HG02798 (cell line): ENCODE results near the gene TAS2R19.
"Not testable (repeated sequence)": the region's sequence is repeated elsewhere in the genome, so short reads cannot be mapped to it uniquely, and the experiment has no call there.

Experiments used
- ATAC-seq: cut with Tn5 transposase; IDR thresholded peaks from one replicate; pipeline ENCODE4 v1.9.1; 2021; ENCODE audit warnings: mild to moderate bottlenecking; ENCODE audit not compliant: unreplicated experiment, poor library complexity

Gene TAS2R19, protein sequence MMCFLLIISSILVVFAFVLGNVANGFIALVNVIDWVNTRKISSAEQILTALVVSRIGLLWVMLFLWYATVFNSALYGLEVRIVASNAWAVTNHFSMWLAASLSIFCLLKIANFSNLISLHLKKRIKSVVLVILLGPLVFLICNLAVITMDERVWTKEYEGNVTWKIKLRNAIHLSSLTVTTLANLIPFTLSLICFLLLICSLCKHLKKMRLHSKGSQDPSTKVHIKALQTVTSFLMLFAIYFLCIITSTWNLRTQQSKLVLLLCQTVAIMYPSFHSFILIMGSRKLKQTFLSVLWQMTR

DNA sequence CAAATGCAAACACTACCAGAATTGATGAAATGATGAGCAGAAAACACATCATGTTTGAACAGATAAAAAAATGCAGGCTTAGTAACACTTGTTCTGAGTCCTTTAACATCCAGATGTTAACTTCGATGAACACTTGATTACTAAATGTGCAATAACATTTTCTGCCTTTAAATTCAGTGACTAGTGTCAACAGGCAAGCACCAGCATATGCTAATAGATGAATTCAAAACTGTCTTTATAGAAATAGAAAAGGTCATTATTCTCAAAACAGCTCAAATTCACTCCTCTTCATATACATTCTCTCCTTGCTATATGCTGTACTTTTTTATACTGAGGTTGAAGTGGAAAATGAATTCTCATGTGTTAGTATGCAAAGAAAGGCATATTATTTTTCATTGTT, at the start of gene TAS2R19:
Gene TAS2R19 (minus strand): TSS at position 101 of the 400 bp plus-strand sequence. CDS start 49 bp downstream, at position 52.
- no peak for ATAC-seq

DNA sequence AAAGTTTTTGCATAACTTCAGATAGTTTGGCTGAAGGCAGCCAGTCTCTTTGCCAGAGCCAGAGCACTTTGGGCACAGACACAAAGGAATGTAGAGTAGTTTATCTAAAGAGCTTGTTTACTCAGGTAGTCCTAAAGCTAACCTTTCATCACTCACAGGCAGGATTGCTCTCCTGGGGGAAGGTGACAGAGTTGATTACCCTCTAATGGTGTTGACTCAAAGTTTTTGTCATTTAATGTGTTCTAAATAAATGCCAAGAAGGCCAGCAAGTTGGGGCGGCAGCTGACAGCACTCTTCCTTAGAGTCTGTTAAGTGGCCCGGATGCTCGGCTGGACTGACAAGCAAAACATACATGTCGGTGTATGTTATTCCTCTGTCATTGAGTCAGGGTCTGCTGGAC, 49.0 kb upstream of the TAS2R19 start:
- no peak for ATAC-seq

DNA sequence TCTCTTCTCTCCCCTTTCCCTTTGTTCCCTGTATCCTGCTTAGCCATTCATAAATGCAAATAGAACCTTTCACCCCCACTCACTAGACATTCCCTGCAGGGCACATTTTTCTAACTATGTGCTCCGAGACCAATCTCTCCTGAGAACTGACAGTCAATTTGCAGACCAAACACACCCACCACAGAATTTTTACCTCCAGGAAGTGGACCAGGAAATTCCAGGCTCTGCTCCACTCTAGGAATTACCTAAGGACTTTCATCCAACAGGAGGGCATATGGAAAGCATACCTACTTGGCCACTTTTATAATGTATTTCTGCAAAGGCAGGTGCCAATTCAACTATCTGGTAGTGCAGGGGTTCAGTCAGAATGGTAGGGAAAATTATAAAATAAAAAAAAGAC, 48.6 kb upstream of the TAS2R19 start:
- ATAC-seq, result no peak

DNA sequence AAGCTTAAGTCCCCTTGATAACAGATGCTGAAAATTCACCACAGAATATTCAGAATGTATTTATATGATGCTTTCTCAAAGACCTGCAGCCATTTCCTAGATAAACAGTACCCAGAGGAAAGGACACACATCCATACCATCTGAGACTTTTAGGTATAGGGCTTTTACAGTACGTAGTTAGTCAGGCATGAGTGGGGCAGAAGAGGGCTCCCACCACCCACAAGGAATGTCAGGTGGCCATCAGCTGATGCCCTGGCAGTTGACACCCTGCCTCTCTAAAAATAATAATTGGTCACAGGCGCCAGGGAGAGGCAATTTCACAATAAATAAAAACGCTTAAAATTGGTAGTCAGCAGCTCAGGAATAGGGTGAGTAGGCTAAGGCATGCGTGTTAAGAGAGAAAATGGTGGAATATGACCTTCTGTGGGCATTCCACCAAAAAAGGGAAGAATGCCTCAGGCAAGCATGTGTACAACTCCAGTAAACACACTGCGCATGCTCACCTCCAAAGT, 47.5 kb upstream of the TAS2R19 start:
- no peak for ATAC-seq

DNA sequence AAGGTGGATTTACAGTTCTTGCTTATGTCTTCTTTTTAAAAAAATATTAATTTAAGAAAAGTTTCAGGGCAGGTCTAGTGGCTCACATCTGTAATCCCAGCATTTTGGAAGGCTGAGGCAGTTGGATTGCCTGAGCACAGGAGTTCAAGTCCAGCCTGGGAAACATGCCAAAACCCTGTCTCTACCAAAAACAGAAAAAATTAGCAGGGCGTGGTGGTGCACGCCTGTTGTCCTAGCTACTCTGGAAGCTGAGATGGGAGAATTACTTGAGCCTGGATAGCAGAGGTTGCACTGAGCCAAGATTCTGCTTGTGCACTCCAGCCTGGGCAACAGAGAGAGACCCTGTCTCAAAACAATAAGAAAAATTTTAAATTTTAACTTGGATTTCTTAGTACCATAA, 45.1 kb upstream of the TAS2R19 start:
- ATAC-seq, result no peak

DNA sequence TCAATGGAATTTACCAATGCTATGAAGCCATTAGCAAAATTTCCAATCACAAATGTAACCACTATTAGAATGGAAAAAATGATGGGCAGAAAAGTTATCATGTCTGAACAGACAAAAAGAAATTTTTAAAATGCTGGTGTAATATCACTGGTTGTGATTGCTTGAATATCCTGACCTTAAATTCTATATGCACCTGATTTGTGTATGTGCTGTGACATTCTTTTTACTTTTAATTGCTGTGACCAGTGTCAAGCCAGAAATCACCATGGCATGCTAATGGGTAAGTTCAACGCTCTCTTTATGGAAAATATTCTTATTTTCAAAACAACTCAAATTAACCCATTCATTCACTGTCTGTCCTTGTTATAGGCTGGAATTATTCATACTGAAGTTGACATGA, 39.8 kb upstream of the TAS2R19 start, which contains the start of gene TAS2R46:
Gene TAS2R46 (minus strand): TSS at position 101 of the 400 bp plus-strand sequence. CDS start 0 bp downstream, at position 101.
- not testable (repeated sequence) for ATAC-seq

DNA sequence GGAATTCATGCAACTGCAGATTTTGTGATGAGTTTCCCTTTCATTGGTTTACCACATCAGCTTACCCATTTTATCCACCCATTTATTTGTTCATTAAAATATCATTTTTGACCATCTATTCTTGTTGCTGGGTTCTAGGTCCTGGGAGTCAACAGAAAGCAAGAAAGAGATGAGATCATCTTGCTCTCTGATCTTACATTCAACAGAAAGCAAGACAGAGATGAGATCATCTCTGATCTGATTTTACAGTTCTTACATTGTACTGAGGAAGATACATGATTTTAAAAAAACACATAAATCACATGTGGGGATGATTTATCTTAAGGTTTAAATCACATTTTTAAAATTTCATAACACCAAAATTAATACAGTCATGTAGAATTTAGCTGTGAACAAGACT, 37.4 kb upstream of the TAS2R19 start:
- ATAC-seq, result no peak

DNA sequence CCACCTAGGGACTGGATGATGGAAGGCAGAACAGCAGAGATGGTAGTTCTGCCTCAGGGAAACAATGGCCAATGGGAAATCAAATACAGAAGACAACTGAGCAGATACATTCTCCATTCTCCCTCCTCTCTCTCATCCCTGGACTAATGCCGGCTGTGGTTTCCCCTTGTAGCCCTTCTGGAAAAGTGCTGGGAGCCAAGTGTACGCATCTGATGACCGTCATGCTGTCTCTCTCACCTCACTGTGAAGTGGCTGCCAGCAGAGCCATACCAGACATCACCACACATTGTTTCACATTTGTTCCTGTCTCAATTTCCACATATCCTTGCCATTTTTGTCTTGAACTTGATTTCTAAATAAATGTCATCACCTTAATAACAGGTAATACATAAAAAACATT, 36.6 kb upstream of the TAS2R19 start:
- no peak for ATAC-seq

DNA sequence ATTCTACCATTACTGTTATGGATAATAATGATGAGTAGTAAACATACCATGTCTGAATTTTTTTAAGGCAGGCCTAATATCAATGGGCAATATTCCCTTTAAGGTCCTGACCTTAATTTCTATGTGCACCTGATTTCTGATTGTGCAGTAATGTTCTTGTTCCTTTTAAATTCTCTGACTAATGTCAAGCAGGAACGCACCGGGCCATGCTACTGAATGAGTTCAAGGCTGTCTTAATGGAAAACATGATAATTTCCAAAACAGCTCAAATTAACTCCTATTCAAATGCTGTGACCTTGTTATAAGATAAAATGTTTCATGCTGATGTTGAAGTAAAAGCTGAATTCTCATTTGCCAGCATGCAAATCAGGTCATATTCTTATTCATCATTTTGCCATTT, 32.9 kb upstream of the TAS2R19 start:
- ATAC-seq, result no peak

DNA sequence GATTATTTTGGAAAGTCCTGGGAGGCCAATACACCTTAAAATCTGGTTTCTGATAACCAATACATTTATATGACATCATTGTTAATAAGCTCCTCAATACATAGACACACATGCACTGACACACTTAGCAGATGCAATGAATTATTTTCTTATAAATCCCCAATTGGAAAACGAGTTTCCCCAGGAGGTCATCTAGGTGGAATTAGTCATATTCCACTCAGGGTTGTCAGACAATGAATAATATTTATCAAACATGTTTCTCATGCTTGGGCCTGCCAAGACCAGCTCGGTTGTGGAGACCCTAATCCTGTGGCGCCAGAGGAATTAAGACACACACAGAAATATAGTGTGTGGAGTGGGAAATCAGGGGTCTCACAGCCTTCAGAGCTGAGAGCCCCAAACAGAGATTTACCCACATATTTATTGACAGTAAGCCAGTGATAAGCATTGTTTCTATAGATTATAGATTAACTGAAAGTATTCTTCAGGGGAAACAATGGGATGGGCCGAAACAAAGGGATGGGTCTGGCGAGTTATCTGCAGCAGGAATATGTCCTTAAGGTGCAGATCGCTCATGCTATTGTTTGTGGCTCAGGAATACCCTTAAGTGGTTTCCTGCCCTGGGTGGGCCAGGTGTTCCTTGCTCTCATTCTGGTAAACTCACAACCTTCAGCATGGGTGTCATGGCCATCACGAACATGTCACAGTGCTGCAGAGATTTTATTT, 27.5 kb upstream of the TAS2R19 start:
- not testable (repeated sequence) for ATAC-seq

DNA sequence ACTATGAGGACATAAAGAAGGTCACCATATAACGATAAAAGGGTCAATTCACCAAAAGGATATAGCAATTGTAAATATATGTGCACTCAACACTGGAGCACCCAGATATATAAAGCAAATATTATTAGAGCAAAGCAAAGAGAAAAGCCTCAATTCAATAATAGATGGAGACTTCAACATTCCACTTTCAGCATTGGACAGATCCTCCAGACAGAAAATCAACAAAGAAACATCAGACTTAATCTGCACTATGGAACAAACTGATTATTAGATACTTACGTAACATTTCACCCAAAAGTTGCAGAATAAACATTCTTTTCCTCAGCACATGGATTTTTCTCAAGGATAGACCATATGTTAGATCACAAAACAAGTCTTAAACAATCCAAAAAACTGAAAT, 18.9 kb upstream of the TAS2R19 start:
- not testable (repeated sequence) for ATAC-seq

DNA sequence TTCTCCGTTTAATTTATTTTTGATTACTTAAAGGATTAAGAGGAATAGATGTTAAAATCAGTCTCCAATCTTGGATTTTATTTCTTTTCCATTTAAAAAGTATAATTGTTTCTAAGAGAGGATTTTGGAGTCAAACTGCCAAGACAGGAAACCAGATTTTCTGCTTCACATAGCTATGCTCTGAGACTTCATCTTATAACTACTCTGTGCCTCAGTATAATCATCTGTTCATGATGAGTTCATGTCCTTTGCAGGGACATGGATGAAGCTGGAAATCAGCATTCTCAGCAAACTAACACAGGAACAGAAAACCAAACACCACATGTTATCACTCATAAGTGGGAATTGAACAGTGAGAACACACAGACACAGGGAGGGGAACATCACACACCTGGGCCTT, 17.7 kb upstream of the TAS2R19 start:
- ATAC-seq, result no peak

DNA sequence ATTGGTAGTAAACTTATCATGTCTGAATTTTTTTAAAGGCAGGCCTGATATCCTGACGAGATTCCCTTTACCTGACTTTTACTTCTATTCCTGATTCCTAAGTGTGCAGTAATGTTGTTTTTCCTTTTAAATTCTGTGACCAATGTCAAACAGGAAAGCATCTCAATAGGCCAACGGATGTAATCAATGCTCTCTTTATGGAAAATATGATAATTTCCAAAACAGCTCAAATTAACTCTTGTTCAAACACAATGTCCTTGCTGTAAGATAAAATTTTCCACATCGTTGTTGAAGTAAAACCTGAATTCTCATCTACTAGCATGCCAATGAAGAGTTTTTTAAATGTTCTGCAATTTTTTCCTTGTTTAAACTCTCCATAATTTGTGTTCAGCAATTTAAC, 16.8 kb upstream of the TAS2R19 start:
- no peak for ATAC-seq

DNA sequence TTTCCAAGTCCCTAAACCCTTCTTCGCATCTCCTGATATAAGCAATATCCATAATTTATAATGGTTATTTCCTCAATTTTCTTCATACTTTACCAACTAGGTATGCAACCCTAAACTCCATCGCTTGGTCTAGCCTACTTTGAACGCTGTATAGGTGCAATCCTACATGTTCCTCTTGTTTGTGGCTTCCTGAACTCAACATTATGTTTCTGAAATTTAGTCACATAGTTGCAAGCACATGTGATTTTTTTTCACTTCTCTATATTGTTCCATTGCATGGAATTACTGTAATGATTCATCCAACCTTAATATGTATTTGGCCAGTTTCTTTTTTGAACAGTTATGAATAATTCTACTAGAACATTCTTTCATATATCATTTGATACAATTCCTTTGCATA, 11.5 kb upstream of the TAS2R19 start:
- not testable (repeated sequence) for ATAC-seq

DNA sequence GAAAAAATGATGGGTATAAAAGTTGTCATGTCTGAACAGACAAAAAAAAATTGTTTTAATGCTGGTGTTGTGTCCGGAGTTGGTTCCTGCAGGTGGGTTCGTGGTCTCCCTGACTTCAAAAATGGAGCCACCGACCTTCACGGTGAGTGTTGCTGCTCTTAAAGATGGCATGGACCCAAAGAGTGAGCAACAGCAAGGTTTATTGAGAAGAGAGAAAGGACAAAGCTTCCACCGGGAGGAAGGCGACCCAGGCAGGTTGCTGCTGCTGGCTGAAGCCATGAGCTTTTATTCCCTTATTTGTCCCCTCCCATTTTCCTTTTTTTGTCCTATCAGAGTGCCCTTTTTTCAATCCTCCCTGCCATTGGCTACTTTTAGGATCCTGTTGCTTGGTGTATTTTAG, 8.9 kb upstream of the TAS2R19 start, which contains the start of gene TAS2R31:
Gene TAS2R31 (minus strand): TSS at position 101 of the 400 bp plus-strand sequence. CDS start 72 bp downstream, at position 29.
- no peak for ATAC-seq

DNA sequence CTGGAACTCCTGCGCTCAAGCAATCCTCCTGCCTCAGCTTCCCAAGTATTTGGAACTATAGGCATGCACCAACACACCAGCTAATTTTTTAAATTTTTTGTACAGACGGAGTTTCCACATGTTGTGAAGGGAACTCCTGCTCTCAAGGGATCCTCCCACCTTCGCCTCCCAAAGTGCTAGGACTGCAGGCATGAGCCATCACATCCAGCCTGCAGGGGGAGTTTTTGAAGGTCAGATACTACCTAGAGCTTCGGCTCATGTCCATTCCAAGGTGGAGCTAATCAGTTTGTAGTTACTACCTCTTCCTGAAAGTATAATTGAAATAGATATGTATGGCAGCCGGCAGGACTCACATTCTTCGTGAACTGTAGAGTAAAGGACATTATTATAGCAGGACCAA, 3.7 kb upstream of the TAS2R19 start:
- ATAC-seq, result no peak

DNA sequence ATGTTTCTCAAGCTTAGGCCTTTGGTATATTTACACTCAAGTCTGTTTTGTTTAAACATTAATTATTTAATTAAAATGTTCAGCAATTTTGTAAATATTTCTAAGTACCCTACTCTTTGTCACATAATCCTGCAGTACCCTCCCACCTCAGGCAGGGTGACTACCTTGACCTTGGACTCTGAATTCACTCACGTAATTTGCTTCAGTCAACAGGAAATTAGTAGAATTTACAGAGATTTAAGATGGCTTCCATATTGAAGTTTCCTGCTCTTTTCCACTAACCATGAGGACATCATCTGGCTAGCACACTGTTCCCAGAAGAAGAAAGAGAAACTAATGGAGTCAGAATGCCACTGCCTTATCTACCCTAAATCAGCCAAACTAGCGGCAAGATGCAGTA, 967 bp upstream of the TAS2R19 start:
- no peak for ATAC-seq

DNA sequence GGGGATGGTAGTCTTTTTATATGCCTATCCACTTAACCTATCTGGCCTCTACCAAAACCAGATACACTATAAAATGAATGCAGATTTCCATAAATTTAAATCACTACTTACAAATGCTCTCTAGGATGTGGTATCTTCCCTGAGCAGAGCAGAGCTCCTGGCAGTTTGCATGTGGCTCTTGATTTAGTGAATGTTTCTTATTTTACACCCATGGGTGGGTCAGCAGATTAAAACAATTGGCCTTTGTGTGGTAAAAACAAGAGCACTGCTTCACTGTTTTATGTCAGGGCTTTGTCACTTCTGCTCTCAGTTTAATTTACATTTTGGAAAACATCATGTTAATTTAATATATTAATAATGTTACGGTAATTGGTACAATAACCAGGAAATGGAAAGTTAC, 5.5 kb downstream of the TAS2R19 start:
- ATAC-seq, result no peak

DNA sequence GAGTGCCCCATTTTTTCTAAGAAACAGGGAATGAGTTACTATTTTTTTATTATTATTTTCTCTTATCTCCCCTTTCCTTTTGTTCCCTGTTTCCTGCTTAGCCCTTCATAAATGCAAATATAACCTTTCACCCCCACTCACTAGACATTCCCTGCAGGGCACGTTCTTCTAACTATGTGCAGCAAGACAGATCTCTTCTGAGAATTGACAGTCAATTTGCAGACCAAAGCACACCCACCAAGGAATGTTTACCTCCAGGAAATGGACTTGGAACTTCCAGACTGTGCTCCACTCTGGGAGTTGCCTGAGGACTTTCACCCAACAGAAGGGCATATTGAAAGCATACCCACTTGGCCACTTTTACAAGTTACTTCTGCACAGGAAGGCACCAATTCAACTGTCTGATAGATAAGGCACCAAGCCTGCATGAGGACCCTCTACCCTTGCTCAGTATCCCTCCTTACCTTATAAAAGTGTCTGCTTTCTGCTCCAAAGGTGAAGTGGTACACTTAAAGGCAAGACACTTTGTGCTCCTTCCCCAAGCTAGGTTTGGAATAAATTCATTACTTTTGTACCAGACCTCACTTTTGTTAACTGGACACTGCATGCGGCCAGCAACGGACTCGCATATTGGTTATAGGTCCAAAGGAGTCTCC, 6.5 kb downstream of the TAS2R19 start:
- no peak for ATAC-seq

DNA sequence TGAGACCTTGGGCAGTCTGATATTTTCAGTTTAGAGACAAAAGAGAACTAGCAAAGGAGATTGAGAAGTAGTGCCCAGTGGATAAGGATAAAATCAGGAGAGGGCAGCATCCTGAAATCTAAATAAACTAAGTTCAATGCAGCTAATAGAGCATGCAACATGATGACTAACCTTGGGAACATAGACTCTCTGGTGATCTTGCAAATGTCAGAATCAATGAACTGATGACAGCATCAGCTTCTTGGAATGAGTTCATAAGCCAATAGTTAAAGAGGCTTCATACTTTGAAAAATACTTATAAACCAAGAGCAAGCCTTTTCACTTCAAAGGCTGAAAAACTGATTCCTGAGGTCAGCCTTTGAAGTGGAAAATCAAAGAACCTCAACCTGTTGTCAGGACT, 8.2 kb downstream of the TAS2R19 start:
- no peak for ATAC-seq

DNA sequence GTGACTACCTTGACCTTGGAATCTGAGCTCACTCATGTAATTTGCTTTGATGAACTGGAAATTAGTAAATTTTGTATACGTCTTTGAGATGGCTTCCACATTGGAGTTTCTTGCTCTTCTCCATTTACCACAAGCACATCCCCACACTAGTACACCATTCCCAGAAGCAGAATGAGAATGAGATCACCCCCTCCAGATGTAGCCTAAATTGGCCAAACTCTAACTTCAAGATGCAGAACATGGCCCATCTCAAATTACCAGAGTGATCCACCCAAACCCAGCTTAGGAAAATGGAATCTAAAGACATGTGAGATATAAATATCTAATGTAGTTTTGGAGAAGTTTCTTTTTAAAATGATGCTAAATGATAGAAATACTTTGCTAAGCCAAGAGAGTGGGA, 14.8 kb downstream of the TAS2R19 start:
- no peak for ATAC-seq
